Right lobe of liver (tissue), 6 donors: ENCODE results near the gene PCNT. TPM values are rescaled to one million over a fixed set of nuclear protein-coding genes. Genes with fewer than 3 reads are reported as not detected.

Experiments
- ATAC-seq, 4 donors: fragments of 200-7000 bp; cut with Tn5 transposase; one replicate each; pipeline ENCODE4 v1.9.1; 2020; ENCODE audit warnings: mild to moderate bottlenecking in 4 of 4, moderate library complexity in 4 of 4
- DNase-seq, 3 donors: peaks; one replicate each; pipeline ENCODE4 v3.0.0-alpha.2; 2020
- H3K27ac ChIP-seq, 3 donors: fragments of 200-600 bp; one replicate each; pipeline ENCODE4 v1.8.0; 2022
- H3K27me3 ChIP-seq, 2 donors: fragments of 200-600 bp; one replicate each; pipeline ENCODE4 v1.8.0; 2022
- H3K36me3 ChIP-seq, 4 donors: fragments of 200-600 bp; sonication (generic) in 1 of 4; one replicate each; pipeline versions ENCODE4 v1.5.1 to v1.8.0; 2017 to 2022; ENCODE audit warnings: control low read depth in 1 of 4
- H3K4me1 ChIP-seq, 4 donors: fragments of 200-600 bp; sonication (generic) in 1 of 4; one replicate each; pipeline versions ENCODE4 v1.5.1 to v1.8.0; 2017 to 2022; ENCODE audit warnings: control low read depth in 1 of 4
- H3K4me3 ChIP-seq, 3 donors: fragments of 200-600 bp; one replicate each; pipeline ENCODE4 v1.8.0; 2022
- H3K9me3 ChIP-seq, 4 donors: fragments of 200-600 bp; sonication (generic) in 1 of 4; one replicate each; pipeline versions ENCODE4 v1.5.1 to v1.8.0; 2017 to 2022; ENCODE audit warnings: control low read depth in 1 of 4
- CTCF ChIP-seq, 4 donors: fragments of 200-600 bp in 3 of 4; fragments of 450-650 bp in 1 of 4; IDR thresholded peaks; one replicate each; pipeline versions ENCODE4 v1.5.1 to v1.8.0; 2016 to 2022; ENCODE audit warnings: antibody characterized with exemption in 4 of 4, mild to moderate bottlenecking in 2 of 4
- POLR2A ChIP-seq: fragments of 450-650 bp; IDR thresholded peaks from one replicate; pipeline ENCODE4 v1.6.1; 2017; ENCODE audit warnings: antibody characterized with exemption, mild to moderate bottlenecking
- WGBS: methylation state at CpG from one replicate; pipeline ENCODE4 v1.1.6; 2018; ENCODE audit warnings: low coverage, low lambda C conversion rate; ENCODE audit not compliant: insufficient coverage; ENCODE audit errors: missing lambda C conversion rate; 5-methylcytosine and 5-hydroxymethylcytosine counted together
- intact Hi-C, 2 donors: fragments of 100-400 bp; cut with DNase I; formaldehyde crosslinking; loops; one replicate each; pipeline versions ENCODE4 v1.11.2 to v1.14.1; 2022
- total RNA-seq, 6 experiments: library from RNA; depleted of rRNA in 2 of 6; stranded (reverse); fragments of >200 nt in 2 of 6; fragmentation: NEBNext Ultra II Directional in 3 of 6; extraction: Animal tissue kit (Norgen Biotek cat#: 25700) in 3 of 6; gene quantifications; one replicate each; pipeline versions ENCODE4 v1.1.0 to v1.2.4, GENCODE V29; 2016 to 2023
- donor health status: DM: no; HTN: yes; CAD: no.
- donor health status: DM: no; HTN: no; CAD: no.
- donor health status: DM: no; HTN: no; CAD: no.
- donor health status: DM: no; HTN: yes; CAD: no.
- donor health status: DM: no; HTN: yes; CAD: no.

The PCNT gene
- total RNA-seq, 6 experiments from 2014 or later = 9.9 to 18.2 (median 14.1) TPM

- DNase-seq = peak in 1 of 3 donors; percentile 42
- TF ChIP-seq CTCF (IDR thresholded peaks at IDR 0.05) = no peak
- TF ChIP-seq POLR2A = no peak
- ATAC-seq = peak in 1 of 4 donors; percentile 29
- no peaks in the 10 kb centered on the region for H3K9me3 ChIP-seq
- no peaks in the 10 kb centered on the region for H3K27me3 ChIP-seq
- peaks cover 0 to 17% (median 6%) of the 10 kb centered on the region in 4 donors for H3K36me3 ChIP-seq
- intact Hi-C loops = no loop called here
- 100% methylated on average over 1 of the region's 17 CpGs for WGBS
- no peak overlapping the region for H3K4me3 ChIP-seq
- H3K4me1 ChIP-seq = no peaks in the 10 kb centered on the region
- H3K27ac ChIP-seq = no peak overlapping the region
These were observed 87.3 kb downstream of the PCNT start for GRCh38 chr21:46411236-46411635.

GRCh38 chr21:46411691-46412090, 87.7 kb downstream of the PCNT start:
- H3K9me3 ChIP-seq = no peaks in the 10 kb centered on the region
- intact Hi-C loops = no loop called here
- 61% methylated on average over 6 of the region's 31 CpGs for WGBS
- no peak overlapping the region for H3K27ac ChIP-seq
- H3K4me3 ChIP-seq = no peak overlapping the region
- H3K27me3 ChIP-seq = no peaks in the 10 kb centered on the region
- DNase-seq (peak in 1 of 3 donors; percentile 34), ATAC-seq (peak in 1 of 4 donors; percentile 25)
- TF ChIP-seq CTCF (IDR thresholded peaks at IDR 0.05) = no peak
- no peak for TF ChIP-seq POLR2A
- peaks cover 0 to 20% (median 6%) of the 10 kb centered on the region in 4 donors for H3K36me3 ChIP-seq
- H3K4me1 ChIP-seq = no peaks in the 10 kb centered on the region

GRCh38 chr21:46412521-46413364, 88.8 kb downstream of the PCNT start:
- ATAC-seq (no peak), DNase-seq (peak in 1 of 3 donors; percentile 24)
- 90% methylated on average over 26 of the region's 39 CpGs for WGBS
- TF ChIP-seq CTCF (IDR thresholded peaks at IDR 0.05) (no peak), POLR2A (no peak)
- peaks cover 0 to 20% (median 6%) of the 10 kb centered on the region in 4 donors for H3K36me3 ChIP-seq
- H3K9me3 ChIP-seq = no peaks in the 10 kb centered on the region
- H3K4me1 ChIP-seq = no peaks in the 10 kb centered on the region
- no peaks in the 10 kb centered on the region for H3K27me3 ChIP-seq
- H3K4me3 ChIP-seq = no peak overlapping the region
- H3K27ac ChIP-seq = no peak overlapping the region
- intact Hi-C loops = no loop called here

GRCh38 chr21:46413365-46413696, 89.4 kb downstream of the PCNT start:
- TF ChIP-seq POLR2A (no peak), CTCF (IDR thresholded peaks at IDR 0.05) (no peak)
- intact Hi-C loops = no loop called here
- 78% methylated on average over 7 of the region's 9 CpGs for WGBS
- ATAC-seq (no peak), DNase-seq (peak in 1 of 3 donors; percentile 30)
- Histone ChIP-seq H3K36me3 (peaks cover 0 to 20% (median 6%) of the 10 kb centered on the region in 4 donors), H3K9me3 (no peaks in the 10 kb centered on the region), H3K27ac (no peak overlapping the region), H3K27me3 (no peaks in the 10 kb centered on the region), H3K4me3 (no peak overlapping the region), H3K4me1 (no peaks in the 10 kb centered on the region)
